22Rv1 (cell line): ENCODE measurements around the gene DNAJC5.

Experiments used
- H3K27ac ChIP-seq: fragments of 450-650 bp; 2 replicates; pipeline ENCODE4 v1.5.1; 2017
- ZFX ChIP-seq: fragments of 450-650 bp; IDR thresholded peaks from 2 replicates; pipeline ENCODE4 v1.6.1; 2017; ENCODE audit warnings: antibody characterized with exemption, borderline replicate concordance
- TF ChIP-seq, protein P1 (sequence below): fragments of 450-650 bp; IDR thresholded peaks from 2 replicates; pipeline ENCODE4 v1.5.1; 2017; ENCODE audit warnings: mild to moderate bottlenecking

Gene DNAJC5

DNA sequence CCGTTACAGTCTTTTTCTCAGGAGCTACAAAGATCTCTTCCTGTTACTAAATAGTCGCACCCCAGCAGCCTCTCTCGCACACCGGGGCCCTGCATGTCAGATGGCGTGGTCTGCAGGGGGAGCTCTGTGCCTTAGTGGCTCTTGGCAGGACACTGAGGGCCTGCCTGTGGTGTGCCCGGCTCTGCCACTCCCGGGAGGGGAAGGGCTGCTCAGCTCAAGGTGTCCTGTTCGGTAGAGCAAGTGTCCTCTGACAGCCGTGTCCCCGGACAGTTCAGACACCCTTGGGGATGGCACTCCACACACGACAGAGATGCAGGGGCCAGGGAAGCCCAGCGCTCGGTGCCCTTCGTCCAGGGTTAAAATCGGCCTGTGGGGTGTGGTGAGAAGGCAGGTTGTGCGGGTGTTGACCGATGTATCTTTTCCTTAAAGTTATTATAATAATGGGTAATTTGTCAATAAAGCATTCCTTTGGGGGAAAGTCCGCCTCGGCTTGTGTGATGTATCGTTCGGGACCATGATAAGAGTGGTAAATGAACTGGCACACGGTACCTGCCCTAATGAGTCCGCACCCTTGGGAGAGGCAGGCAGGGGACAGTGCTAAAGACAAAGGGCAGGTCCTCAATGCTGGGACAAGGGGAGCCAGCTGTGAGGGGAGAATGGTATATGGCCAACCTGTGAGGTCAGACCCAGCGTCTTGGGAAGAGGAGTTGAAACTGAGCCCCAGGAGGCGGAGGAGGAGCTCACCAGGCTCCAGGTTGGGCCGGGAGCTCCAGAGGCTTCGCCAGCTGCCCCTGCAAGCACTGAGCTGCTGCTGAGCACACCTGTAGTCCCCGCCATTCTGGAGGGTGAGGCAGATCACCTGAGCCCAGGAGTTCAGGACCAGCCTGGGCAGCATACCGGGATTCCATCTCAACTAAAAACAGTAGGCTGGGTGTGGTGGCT lies 3.6 kb upstream of the DNAJC5 start:
- H3K27ac ChIP-seq = no peak overlapping the region
- no peak for TF ChIP-seq ZFX
- TF ChIP-seq, protein P1, sequence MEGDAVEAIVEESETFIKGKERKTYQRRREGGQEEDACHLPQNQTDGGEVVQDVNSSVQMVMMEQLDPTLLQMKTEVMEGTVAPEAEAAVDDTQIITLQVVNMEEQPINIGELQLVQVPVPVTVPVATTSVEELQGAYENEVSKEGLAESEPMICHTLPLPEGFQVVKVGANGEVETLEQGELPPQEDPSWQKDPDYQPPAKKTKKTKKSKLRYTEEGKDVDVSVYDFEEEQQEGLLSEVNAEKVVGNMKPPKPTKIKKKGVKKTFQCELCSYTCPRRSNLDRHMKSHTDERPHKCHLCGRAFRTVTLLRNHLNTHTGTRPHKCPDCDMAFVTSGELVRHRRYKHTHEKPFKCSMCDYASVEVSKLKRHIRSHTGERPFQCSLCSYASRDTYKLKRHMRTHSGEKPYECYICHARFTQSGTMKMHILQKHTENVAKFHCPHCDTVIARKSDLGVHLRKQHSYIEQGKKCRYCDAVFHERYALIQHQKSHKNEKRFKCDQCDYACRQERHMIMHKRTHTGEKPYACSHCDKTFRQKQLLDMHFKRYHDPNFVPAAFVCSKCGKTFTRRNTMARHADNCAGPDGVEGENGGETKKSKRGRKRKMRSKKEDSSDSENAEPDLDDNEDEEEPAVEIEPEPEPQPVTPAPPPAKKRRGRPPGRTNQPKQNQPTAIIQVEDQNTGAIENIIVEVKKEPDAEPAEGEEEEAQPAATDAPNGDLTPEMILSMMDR = no peak

DNA sequence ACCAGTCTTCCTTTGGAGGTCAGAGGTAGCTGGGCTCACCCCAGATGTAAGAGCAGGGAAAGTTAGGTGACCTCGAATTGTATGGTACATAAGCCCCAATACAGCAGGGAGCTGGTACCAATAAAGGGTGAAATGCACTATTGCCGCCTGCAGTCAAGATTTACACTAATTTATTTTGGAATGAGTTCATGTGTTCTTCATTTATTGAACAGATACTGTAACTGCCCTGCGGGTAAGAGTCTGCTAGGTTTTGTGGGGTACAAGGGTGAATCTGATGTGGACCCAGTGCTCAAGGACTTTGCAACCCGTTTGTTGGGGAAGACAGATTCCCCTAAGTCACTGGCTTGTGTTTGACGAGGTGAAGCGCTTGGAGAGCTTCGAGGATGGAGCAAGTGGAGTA lies 2.5 kb upstream of the DNAJC5 start:
- TF ChIP-seq, protein P1 = no peak
- no peak for TF ChIP-seq ZFX
- H3K27ac ChIP-seq = peak overlapping the region; percentile 83; the same call in 1 of the 2 replicates

DNA sequence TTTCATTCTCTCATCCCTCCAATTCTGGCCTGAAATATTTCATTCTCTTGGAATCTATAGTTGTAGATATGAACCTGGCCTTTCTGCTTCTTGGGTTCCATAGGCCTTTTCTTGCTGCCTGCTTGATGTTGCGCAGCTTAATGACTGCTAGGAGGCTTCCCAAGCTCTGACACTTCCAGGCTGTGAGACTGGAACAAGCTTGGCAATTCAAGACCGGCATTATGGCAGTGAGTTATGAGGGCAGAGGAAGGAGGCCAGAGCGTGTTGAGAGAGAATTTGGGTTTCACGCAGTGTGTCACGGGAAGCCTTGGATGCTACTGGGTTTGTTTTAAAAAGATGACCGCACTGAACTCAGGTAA lies 948 bp upstream of the DNAJC5 start:
- TF ChIP-seq, protein P1 = no peak
- H3K27ac ChIP-seq = peak overlapping the region; percentile 83

DNA sequence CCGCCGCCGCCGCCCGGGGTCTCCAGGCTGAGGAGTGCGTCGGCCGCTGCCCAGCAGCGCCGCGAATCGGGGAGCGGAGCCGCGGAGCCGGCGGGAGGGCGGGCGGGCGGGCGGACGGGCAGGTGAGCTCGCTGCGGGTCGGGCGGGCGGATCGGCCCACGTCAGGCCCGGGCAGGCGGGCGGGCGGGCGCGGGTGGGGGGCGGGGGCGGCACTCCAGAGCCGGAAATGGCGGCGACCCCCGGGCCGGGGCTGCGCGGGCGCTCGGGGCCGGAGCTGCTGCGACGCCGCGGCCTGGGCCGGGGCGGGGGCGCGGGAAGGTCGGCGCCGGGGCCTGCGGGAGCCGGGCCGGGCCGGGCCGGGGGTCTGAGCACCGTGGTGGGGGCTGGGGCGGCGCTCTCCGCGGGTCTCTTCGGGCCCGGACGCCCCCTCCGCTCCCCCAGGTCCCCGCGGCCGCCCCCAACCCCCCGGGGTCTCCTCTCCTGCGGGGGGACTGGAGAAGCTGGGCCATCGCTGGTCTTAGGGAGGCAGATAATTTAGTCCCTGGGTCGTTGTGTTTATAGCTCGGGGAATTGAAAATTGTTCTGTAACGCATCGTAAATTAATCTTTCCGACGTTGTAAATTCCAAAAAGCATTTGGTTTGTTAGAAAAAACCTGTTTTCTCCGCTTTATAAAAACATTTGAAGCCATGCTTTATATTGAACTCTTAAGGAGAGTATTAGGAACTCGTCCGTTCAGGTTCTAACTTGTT lies 451 bp downstream of the DNAJC5 start:
- TF ChIP-seq ZFX = no peak
- TF ChIP-seq, protein P1 = no peak
- peak overlapping the region; percentile 83 for H3K27ac ChIP-seq

DNA sequence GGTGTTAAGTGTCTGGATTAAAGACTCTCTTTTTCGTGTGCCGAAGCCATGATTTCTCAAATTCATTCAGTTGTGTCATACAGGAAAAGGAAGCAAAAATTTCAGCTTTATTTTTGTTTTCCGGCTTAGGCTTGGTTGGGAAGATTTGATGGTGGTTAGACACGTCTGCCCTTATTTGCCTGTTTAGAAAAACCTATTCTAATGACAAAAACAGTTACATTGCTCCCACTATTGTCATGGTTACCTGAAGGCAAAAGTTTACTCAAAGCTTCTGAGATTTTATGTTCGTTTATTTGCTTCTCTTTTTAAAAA lies 982 bp downstream of the DNAJC5 start:
- no peak for TF ChIP-seq ZFX
- TF ChIP-seq, protein P1 = no peak
- H3K27ac ChIP-seq = peak overlapping the region; percentile 83

DNA sequence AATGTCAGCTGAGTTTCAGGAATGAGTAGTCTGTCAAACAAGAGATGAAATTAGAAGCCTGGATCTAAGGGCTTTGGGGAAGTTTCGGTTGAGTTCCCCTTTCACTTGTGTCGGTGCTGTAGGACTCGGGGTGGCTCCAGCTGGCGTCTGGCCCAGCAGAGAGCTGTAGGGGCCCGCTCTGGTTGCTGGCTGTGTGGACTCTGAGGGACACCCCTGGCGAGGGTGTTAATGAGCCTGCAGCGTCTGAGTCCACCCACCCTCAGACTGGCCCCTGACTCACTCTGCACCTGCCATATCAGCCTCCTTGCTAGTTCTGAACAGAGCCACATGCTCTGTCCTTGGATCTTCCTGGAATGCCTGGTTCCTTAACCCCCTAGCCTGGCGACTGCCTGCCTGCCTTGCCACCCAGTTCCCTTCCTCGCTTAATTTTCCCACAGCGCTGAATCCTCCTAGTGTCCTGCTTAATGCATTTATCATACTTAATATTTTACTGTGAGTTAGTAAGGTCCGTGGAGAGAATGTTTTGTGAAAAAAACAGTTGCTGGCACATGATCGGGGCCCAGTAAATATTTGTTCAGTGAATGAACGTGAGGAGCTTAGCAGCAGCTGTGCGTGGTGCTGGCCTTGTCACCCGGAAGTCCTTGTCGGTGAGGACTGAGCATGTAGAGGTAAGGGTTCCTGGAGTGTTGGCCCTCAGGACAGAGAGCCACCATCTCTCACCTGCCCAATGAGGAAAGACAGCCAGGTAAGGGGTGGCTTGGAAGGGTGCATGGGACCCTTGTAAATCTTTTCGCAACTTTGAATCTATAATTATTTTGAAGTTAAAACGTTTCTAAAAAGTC lies 1.6 kb downstream of the DNAJC5 start:
- no peak for TF ChIP-seq ZFX
- peak overlapping the region; percentile 83 for H3K27ac ChIP-seq

DNA sequence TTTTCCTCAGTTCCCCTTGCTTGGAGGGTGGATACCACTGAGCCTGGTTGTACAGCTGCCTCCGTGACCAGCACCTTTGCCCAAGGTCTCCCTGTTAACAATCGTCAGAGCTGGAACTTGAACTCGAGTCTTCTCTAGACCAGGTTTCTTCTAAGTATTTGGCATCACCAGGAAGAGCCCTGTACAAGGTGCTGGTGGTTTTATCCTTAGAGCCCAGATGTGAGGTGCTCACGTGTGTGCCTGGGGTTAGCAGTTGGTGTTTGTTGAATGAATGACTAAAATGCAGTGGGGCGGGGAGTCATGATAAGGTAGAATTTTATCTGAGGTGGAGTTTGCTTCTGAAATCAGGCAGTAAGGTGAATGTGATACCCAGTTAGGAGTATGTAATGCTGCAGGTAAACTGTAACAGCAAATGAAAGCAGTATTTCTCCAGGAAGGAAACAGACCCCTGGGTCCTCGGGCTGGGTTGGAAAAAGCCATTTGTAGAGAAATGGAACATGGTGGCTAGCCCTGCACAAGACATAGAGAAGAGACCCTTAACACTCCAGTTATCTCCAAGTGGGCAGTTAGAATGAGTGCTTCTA lies 3.1 kb downstream of the DNAJC5 start:
- TF ChIP-seq, protein P1 = no peak
- TF ChIP-seq ZFX = no peak

More for the DNA sequence above, 3.1 kb downstream of the DNAJC5 start:
- H3K27ac ChIP-seq = peak overlapping the region; percentile 83; the same call in 1 of the 2 replicates
